GDM1 (cell line): ENCODE results near the gene ABCG2.
"Not testable (repeated sequence)": the region's sequence is repeated elsewhere in the genome, so short reads cannot be mapped to it uniquely, and the experiment has no call there.

Source experiments
- DNase-seq: peaks from one replicate; lab custom pipeline; 2025; lab: John Stamatoyannopoulos, UW

ABCG2 gene

DNA sequence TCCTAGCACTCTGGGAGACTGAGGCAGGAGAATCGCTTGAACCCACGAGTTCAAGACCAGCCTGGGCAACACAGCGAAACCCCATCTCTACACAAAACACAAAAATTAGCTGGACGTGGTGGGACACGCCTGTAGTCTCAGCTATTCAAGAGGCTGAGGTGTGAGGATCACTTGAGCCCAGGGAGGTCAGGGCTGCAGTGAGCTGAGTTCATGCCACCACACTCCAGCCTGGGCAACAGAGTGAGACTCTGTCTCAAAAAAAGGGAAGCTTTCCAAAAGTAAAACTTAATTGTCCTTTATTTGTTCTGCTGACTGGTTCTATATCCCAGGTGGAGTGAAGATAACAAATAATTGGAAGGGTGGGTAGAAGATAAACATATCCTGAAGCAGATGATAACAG lies 45.6 kb downstream of the ABCG2 start:
- no peak for DNase-seq

DNA sequence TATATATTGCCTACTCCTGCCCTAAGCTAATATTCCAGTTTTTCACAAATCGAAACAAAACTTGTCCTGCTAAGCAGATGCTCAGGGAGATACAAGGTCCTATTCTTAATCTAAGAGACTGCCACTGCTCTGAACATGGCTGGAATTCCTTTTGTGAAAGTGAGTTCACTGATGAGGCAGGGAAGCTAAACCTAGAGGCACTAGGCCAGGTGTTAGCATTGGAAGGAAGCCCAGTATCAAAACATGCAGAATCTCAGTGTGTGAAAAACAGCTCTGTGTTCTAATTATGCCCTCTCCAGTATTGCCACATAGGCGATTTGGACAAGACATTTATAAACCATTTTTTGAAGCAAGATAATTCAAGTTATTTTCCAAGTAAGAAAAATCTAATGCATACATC lies 47.6 kb downstream of the ABCG2 start:
- DNase-seq = no peak

DNA sequence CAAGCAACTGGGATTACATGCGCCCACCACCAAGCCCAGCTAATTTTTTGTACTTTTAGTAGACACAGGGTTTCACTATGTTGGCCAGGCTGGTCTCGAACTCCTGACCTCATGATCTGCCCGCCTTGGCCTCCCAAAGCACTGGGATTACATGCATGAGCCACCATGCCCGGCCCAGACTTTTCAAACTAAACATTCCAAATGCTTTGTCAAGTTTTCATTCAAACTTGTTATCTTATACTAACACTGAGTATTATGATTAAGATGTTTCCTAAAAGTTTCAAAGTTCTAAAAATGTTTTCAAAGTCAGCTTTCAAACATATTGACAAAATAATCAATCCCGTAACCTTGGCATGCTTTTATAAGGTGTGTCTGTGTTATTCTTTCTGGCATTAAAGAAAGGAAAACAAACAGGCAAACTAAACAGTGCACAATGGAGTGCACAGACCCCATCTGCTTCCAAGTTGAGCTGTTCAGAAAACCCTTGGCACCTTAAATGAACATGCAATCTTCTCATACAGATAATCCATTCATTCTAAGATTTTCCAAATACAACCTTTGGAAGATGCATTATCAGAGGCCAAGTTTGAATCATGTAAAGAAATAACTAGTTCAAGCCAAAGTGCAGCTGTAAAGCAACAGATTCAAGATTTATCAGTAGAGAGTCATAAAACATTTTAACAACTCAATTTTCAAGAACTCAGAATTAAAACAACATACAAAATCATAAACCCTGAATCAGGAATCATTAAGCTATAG lies 49.1 kb downstream of the ABCG2 start:
- DNase-seq = no peak

DNA sequence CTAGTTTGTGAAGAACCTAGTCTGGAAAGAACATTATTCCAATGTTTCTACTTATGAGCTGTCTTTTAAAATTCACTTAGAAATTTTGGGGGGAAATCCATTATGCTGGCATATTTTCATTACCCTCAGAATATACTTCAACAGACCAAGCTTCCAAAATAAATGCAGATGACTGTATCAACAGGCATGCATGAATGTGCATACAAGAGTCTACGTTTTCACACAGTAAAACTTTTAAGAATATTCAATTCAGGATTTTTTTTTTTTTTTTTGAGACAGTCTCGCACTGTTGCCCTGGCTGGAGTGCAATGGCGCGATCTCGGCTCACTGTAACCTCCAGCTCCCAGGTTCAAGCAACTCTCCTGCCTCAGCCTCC lies 49.7 kb downstream of the ABCG2 start:
- DNase-seq = no peak

DNA sequence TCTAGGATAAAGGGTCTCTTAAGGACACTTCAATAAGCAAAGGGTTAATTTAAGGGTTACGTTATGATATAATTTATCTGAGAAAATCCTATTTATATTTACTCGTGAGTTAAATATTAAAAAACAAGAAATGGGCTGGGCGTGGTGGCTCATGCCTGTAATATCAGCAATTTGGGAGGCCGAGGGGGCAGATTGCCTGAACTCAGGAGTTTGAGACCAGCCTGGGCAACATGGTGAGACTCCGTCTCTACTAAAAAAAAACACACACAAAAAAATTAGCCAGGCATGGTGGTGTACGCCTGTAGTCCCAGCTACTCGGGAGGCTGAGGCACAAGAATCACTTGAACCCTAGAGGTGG lies 50.4 kb downstream of the ABCG2 start:
- DNase-seq = not testable (repeated sequence)

DNA sequence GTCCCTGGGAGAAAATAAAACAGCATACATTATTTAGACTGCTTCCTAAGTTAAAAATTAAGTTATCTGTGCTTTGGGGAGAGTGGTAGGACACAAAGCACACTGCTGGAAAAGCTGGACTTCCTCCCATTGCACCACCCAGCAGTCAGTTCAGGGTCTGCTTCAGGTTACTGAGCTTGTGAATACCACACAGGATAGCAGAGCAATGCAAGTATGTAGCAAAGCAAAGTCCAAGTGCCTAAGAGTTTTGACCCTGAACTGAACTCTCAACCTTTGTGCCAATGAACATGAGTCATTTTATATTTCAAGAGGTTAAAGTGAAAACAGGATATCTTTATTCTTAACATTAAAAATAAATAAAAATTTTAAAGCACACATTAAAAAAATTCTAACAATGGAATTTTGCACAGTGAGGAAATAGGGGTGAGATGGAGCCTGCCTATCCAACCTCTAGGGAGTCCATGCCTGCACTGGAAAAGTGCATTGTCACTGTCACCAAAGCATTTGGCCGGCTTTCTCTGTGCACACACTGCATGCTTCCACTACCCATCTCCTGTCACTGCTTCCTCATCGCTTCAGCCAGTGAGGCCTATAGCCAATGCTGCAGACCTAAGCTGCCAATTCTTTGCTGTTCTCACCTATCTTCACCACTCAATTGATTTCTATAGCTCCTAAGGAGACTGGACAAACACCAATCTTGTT lies 50.9 kb downstream of the ABCG2 start:
- peak; percentile 54 for DNase-seq

DNA sequence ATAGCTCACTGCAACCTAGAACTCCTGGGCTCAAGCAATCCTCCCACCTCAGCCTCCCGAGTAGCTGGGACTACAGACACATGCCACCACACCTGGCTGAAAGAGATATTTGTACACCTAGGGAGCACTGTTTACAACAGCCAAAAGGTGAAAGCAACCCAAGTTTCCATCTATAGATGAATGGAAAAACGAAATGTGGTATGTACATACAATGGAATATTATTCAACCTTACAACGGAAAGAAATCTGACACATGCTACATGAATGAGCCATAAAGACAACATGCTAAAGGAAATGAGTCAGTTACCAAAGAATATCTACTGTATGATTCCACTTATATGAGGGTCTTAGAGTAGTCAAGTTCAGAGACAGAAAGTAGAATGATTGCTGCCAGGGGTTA lies 52.2 kb downstream of the ABCG2 start:
- DNase-seq = no peak

DNA sequence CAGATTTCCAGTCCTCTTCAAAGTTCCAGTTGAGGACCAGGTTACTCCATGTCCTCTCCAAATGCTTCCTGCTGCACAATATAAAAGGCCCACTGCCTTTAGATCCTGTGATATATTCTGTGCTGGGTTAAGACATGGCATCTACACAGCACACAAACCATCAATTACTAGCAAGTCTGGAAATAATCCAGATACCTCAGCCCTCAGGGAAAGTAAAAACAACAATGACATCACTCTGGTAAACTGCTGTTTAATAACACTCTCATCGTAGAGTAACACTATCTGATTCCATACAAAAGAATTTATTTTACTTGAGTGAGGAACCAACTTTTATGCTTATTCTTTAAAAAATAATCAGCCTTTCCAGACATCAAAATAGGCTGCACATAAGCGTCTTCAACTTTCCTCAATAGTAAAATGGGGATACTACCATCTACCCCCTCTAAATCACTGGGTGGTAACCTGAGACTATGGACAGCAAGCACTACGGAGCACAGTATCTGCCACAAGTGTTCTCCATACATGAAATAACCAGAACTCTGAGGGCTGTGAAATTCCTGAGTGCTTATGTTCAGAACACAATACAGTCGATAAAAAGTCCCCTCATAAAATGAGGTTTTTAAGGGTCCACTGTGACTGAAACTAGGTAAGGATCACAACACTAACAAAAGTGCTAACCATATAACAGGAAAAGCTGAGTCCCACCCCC lies 53.4 kb downstream of the ABCG2 start:
- DNase-seq = no peak

DNA sequence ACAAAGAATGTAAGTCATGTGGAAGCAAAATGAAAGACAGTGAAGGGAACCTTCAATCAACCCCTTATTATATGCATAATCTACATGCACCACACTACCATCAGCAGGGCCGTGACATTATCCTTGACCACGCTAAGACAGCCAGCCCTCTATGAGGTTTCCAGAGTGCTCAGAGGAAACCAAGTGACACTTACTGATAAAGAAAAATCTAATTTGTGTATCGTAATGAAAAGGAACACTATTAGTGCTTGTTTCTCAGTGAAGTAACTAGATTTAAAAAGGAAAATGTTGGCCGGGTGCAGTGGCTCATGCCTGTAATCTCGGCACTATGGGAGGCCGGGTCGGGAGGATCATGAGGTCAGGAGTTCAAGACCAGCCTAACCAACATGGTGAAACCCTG lies 56.4 kb downstream of the ABCG2 start:
- no peak for DNase-seq

DNA sequence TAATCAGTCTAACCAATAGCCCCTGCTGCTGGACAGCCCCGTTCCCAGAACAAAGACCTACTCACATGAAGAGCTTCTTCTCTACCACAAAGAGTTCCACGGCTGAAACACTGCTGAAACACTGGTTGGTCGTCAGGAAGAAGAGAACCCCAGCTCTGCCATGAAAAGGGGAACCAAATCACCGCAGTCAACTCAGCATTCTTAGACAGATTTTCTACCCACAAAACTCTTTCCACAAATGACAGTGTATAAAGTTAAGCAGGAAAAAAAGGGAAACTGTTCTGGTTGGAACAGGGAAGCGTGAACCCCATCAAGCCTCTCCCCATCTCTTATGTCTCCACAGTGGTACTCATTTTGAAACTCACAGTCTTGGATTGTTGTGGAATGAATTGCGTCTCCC lies 57.3 kb downstream of the ABCG2 start:
- DNase-seq = peak; percentile 58

DNA sequence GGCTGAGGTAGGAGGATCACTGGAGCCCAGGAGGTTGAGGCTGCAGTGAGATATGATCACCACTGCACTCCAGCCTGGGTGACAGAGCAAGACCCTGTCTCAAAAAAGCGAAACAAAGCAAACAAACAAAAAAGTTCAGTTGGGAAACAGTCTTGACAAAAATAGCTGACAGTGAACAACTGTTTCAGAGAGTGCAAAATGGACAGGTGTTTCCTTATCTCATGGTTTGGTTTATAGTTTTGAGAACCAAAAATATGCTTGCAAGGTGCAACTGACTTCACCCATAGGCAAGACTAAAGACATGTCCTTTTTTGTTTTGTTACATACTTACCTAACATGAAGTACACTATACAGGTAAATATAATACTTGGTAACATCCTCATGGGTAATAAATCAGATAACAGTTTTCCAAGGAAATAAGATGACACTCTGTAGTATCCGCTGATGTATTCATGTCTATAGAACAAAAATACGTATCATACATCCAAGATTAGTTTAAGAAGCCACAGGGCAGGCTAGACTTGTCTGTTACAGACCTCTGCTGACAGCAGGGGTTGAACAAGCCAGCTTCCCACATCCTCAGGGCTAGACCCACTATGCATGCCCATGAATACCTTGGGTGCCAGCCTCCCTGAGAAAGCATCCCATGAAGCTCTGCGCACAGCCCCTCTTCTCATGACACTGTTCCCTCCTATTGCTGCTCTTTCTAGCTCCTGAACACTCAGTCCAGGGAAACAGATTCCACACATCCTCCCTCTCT lies 59.3 kb downstream of the ABCG2 start:
- no peak for DNase-seq

DNA sequence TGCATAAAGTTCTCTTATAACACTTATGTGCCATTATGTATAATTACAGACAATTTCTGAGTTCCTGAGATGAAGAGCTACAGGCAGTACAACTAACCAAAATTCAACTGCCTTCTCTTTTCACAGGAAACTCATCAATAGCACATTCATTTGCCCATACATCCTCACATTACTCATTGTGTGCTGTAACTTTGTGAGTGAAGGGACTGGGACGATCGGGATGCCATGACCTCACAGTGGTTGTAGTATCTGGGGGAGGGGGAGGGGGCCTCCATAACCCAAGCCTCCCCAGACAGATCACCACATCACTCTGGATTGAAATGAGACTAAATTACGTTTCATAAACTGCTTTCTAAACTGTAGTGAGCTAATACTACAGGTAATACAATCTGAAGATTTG lies 60.7 kb downstream of the ABCG2 start:
- no peak for DNase-seq

DNA sequence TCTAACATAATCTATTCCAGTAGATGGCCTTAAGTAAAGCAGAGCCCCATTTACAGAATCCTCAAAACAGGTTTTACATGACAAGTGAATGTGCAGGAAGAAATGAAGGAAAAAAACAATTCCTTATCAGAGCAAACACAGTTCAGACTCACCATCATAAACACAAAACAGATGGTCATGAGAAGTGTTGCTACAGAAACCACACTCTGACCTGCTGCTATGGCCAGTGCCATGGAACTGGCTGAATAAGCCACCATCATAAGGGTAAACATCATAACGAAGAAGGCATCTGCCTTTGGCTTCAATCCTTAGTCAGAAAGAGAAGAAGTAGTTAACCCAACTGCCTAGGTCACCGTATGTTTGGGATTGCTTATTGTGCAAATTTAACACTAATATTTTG lies 61.1 kb downstream of the ABCG2 start:
- DNase-seq = no peak

DNA sequence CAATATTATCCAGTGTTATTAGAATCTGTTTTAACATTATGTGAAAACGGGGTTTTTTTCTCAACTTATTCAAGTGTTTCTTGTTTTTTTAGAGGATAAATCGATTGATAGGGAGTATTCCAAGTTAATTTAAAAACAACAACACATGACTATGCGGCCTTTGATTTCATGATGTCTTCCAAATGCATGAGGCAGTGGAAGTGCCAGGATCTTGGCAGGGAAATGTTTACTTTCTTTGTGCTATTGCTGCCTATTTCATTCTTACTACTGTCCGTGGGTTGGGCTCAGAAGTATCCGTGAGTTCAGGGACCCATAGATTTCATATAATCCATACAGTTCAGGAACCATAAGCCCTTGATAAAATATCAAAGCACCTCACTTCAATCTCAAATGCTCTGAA lies 64.6 kb downstream of the ABCG2 start:
- DNase-seq = no peak

DNA sequence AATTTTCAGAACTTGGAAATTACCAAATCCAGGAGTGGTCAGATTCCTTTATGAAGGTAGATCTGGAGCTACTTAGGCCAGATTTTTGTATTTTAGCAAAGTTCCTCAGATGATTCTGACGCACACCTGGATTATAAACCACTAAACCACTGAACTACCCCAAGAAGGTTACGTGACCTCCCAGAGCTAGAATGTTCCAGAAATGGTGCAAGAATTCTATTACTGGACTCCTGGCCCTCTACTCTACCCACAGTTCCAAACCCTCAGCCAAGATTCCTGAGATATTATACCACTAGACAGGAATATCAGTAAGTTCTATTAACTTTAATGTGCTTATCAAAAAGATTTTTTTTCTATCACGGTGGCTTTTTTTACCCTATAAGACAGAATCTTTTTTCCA lies 67.1 kb downstream of the ABCG2 start:
- no peak for DNase-seq

DNA sequence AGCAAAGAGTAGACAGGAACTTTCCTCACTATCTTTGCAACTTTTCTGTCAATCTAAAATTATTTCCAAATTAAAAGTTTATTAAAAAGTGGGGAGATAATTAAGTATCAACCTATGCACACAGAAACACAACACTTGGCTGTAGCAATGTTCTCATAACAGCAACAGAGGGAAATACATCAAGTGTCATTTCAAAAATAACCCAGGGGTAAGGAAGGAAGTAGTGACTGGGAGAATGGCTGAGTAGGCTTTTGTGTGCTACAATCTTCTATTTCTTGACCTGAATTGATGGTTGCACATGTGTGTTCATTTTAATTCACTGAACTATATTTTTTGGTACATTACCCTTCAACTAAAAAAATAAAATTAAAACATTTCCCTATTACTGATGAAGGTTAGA lies 67.5 kb downstream of the ABCG2 start:
- DNase-seq = no peak

DNA sequence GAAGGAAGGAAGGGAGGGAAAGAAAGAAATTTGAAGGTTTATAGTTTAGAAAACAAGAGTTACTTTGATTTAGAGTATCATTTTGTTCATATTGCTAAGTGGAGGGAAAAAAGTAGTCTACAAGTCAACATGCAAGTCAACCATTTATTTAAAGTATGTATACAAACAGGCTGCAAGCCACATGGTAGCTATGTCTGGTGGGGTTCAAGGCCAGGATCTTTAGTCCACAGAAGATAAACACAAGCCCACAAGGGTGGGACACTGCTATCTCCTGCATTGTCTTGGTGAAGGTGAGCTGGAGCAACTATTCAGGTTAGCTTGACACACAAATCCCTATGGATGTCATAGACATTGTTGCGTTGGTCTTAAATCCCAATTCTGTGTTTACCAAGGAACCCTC lies 71.4 kb downstream of the ABCG2 start:
- no peak for DNase-seq

DNA sequence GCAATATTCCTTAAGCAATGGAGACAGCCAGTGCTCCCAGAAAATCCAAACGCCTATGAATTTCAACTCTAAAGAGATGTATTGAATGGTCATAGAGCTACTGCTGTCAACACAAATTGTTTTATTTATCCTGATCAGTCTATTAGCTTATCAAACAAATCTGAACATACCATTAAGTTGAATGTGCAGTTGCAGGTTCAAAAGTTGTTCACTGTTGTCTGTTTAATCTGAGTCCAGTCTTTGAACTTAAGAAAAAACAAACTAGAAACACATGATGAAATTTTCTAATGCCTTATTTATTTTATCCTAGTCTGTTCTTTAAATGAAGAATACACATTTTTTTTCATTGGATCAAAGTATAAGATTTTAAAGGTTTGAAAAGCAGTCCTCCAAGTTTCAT lies 77.8 kb downstream of the ABCG2 start:
- DNase-seq = no peak

DNA sequence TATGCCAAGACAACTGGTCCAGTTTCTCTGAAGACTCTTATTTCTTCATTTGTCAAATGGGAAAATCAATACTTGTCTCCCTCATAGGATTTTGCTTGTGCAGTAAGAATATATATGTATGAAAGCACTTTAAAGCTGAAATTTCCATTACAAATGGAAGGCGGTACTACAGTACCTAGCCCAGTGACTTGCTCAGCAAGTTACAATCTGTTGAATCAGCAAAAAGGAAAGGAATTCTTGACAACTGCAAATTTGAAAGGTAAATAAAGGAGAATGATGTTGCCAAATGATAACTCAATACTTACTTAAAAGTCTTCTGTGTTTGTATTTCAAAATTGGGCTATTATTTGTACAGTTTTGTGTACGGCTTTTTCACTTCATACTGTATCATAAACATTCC lies 79.9 kb downstream of the ABCG2 start:
- DNase-seq = no peak

DNA sequence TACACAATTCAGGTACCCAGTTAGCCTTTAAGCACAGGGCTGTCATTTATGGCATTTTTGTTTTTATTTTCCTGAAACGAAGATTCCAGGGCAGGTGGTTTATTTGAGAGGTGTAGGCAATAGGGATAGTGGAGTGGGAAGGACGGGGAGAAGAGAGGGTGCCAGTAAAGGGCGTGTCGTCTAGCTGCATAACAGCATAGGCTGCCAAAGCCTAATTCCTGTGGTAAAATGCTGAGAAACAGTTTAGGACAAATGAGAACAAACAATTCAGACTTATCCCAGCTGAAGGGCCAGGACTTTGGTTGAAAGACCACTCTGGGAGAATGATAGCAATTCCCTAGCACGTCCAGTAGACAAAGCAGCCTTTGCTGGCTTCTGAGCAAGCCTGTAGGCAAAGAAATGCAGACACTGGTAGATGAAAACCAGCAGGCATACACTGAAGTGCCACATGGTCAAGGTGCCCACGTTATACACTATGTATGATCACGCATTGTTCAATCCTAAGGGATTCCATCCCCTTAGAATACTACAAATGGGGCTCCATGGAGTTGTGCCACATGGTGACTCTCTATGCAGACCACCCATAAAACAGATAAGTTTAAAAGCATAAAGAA lies 80.4 kb downstream of the ABCG2 start:
- no peak for DNase-seq

DNA sequence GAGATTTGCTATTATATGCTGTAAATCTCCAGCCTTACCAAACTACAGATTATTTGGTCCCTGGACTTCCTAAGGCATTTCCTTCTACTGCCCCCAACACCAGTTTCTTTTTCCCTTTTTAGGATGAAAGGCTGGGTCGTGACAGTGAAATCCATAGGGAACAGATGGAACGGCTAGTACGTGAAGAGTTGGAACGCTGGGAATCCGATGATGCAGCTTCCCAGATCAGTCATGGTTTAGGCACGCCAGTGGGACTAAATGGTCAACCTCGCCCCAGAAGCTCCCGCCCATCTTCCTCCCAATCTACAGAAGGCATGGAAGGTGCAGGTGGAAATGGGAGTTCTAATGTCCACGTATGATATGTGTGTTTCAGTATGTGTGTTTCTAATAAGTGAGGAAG lies 83.1 kb downstream of the ABCG2 start:
- DNase-seq = no peak

DNA sequence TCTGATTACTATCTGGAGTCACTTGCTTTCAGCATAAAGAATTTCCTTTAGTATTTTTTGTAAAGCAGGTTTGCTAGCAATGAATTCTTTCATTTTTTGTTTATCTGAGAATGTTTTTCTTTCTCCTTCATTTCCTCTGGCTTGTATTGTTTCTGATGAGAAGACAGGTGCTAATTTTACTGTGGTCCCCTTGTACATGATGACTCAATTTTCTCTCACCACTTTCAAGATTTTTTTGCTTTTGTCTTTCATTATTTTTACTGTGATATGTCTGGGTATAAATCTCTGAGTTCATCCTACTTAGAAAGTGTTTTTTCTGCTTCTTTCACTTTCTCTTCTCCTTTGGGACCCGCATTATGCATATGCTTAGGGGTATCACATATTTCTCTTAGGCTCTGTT lies 88.4 kb downstream of the ABCG2 start:
- DNase-seq = no peak
